SK-N-MC (cell line): ENCODE results near the gene ALOXE3.

Experiments used
- EZH2 ChIP-seq: fragments of 200-600 bp; sonication (generic); IDR thresholded peaks from one replicate; pipeline ENCODE4 v1.6.1; 2017; ENCODE audit warnings: antibody characterized with exemption
- FOXP2 ChIP-seq: optimal IDR thresholded peaks from 2 replicates; pipeline ENCODE3; 2011; ENCODE audit warnings: mild to moderate bottlenecking, moderate library complexity; ENCODE audit not compliant: insufficient read depth; ENCODE audit errors: extremely low read length, control extremely low read depth
- POLR2AphosphoS5 ChIP-seq: IDR thresholded peaks from 2 replicates; pipeline ENCODE4 v1.6.1; 2012; ENCODE audit warnings: mild to moderate bottlenecking, low read depth, low read length, borderline replicate concordance

DNA sequence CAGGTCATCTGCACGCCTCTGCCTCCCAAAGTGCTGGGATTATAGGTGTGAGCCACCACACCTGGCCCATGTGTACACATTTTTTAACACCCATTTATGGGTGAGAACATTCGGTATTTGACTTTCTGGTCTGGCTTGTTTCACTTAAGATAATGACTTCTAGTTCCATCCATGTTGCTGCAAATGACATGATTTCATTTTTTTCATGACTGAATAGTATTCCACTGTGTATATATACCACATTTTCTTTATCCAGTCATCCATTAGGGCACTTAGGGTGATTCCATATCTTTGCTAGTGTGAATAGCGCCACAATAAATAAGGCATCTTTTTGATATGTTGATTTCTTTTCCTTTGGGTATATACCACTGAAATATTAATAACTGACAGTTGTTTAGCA lies 36.4 kb downstream of the ALOXE3 start:
- TF ChIP-seq EZH2 (no peak), POLR2AphosphoS5 (no peak), FOXP2 (no peak)
